ENCODE measurements around the gene SDHA.
A peak's percentile ranks its signal among the peaks of the same experiment; 100 is the strongest.
"Not testable (repeated sequence)": the region's sequence is repeated elsewhere in the genome, so short reads cannot be mapped to it uniquely, and the experiment has no call there.

Gene SDHA

GRCh38 chr5:198516-199196, 19.5 kb upstream of the SDHA start:
- DNase-seq = no peak

- no peak for DNase-seq
These were observed 18.7 kb upstream of the SDHA start for GRCh38 chr5:199197-199949.

- no peak for DNase-seq
These were observed 18.0 kb upstream of the SDHA start for GRCh38 chr5:199950-200645.

DNA sequence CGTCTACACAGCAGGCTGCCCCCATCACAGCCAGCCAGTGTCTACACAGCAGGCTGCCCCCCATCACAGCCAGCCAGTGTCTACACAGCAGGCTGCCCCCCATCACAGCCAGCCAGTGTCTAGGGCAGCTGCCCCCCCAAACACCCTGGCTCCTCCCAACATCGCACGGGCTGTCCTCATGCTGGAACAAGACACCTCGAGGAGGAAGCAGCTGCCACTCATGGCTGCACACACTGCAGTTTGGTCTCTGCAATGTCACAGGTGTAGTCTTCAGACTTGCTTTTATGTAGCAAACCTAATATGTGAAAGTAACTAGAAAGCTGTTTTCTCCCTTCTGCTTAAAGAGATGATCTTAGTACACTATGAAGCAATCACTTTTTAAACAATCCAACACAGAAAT, 17.1 kb upstream of the SDHA start:
- no peak for DNase-seq

GRCh38 chr5:201672-202071, 16.4 kb upstream of the SDHA start:
- DNase-seq = no peak

GRCh38 chr5:203246-203930, 14.7 kb upstream of the SDHA start:
- DNase-seq = no peak

- no peak for DNase-seq
These were observed 14.1 kb upstream of the SDHA start for GRCh38 chr5:204001-204400.

GRCh38 chr5:204462-204861, 13.7 kb upstream of the SDHA start:
- no peak for DNase-seq

DNA sequence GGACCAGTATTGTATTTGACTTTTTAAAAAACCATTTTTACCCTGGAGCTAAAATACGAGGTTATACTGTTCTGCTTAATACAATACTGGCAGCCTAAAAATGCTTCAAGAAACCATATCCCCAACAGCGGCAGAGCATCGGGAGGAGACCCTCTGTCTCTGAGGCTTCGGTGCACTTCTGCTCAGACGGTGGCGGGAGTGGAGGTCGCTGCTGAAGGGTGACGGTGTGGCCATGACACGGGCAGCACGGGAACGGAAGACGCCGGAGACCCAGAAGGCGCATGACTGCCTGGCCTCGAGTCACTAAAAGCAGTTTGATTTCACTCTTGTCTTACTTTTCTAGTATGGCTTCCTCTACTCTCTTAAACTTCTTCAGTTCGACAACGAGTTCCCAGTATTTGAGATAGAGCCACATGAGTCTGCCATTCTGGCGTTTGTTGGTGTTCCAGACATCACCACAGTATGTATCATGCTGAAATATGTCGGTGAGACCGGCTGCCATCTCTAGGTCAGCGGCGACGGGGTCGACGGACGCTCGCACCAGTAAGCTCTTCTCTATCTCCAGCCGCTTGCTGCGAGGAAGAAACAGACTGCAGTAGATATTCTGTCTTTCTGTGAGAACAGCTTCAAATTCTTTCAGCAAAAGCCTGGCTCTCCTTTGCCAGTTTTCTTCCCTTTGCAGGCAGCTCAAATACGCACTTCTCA, 13.0 kb upstream of the SDHA start:
- no peak for DNase-seq

DNA sequence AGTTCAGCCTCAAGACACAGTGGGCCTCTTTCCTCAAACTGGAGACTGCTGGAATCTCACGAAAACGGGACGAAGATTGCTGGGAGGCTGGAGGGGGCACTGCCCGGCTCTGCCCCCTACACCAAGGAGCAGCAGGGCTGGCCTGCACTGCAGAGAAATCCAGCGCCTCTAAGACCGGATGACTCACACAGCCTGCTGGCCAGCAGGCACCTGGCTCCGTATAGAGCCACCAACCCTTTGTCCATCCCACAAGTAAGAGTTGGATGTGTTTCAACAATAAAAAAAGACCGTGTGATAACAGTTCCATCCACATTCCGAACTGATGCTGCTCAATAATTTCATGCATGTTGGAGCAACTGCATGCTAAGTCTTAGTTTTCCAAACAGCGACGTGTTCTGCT, 11.7 kb upstream of the SDHA start:
- DNase-seq = no peak

GRCh38 chr5:206927-207536, 11.1 kb upstream of the SDHA start:
- DNase-seq = no peak

DNA sequence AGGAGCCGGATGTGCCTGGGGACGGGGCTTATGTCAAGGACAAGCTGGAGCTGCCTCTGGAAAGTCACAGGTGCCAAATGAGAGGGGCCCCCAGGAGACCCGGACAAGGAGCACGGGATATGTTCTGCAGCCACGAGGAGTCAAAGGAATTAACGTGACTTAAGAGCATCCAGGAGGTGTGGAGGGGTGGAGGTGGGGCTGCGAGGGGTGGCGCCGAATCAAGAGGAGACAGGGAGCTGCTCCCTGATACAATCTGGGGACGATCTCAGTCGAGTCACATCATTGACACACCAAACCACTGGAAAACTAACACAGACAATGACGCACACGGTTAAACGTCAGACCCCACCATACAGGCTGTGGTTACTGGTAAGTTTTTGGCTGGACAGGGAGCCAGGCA, 10.5 kb upstream of the SDHA start:
- DNase-seq = no peak

DNA sequence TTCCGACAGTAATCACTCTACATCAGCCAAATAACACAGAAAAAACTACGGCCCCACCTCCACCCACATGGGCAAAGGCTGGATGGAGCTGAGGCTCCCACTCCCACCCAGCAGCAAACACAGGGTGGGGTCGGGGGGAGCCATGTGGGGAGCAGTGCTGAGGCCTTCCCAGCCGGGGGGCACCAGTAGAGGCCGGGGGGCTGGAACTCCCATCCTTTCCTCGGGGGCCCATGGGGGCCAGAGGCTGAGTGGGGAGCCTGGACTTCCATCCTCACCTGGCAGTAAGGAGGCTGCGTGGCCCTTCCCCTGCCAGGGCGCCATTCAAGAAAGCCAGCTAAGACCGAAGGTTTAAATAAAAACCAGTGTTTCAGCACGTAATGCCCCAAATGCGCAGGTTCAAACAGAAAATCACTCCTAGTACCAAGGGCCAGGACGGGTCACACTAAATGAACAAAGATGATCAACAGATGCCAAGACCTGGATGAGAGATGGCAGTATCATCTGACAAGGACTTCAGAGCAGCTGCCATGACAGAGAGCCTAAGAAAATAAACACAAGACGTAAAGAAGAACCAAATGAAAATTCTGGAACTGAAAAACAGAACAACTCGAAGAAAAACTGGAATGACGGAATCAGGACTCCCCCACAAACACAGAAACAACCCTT, 9.5 kb upstream of the SDHA start:
- DNase-seq = no peak

GRCh38 chr5:213803-214395, 4.2 kb upstream of the SDHA start:
- no peak for DNase-seq

DNA sequence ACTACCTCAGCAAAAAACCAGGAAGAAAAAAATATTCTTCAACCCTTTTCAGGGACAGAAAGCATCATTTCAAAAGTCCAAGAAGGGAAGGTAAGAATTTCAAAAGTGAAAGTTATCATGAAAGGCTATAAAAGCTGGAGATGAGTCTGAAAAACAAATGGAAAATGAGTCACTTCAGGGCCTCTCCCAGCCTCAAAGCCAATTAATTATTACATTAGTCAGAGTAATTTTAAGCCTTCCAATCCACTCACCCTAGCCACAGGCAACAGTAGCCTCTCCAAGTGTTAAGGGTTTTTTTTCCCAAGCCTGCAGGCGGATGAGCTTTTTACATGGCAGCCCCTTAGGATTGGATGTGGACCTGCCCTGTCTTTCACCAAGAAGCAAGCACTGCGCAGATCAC, 2.9 kb upstream of the SDHA start:
- not testable (repeated sequence) for DNase-seq

DNA sequence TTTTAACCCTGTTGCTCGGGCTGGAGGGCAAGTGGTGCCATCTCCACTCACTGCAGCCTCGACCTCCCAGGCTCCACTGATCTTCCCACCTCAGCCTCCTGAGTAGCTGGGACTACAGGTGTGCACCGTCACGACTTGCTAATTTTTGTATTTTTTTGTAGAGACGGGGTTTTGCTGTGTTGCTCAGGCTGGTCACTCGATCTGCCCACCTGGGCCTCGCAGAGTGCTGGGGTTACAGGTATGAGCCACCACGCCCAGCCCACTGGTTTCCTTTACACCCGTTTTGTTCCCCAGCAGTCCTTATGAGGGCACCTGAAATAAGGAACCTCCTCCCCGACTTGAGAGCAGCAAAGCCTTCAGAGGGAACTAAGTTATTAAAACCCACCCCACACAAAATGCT, 2.0 kb upstream of the SDHA start:
- not testable (repeated sequence) for DNase-seq

DNA sequence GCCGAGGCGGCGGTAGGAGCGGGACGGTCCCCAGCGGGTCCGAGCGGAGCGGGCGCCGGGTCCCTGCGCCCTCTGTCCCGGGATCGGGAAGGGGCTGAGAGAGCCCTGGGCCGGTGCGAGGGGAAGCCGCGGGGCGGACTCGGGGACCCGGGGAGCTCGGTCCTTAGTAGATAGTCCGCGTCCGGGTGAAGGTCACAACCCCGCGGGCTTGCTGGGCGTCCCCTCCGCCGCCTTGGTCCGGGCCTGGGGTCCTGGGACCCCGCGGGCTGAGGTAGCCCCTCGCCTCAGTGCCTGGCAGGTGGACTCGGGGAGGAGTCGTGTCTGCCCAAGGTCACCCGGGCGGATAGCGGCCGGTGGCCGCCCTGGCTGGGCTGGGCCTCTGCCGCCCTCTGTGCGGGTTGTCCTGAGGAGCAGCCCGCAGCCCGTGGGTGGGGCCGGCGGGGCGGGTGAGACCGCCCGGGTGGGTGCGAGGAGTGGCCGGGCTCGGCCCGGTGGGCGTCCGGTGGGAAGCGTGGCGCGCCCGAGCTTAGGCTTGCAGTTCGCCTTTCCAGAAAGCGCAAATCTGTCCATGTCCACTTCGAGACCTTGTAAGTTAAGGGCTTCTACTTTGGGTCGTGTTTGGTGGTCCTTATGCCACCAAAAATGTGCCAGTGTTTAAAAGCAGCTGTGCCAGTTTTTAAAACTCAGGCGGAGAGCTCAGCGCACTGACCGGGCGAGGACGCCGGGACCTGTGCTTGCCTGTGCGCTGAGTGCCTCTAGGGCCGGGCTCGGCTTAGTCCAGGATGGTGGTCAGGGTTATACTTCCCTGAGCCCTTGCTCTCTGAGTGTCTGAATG, 554 bp downstream of the SDHA start:
- peak; percentile 19 for DNase-seq

GRCh38 chr5:219460-219863, 1.3 kb downstream of the SDHA start:
- no peak for DNase-seq

GRCh38 chr5:219991-220390, 1.9 kb downstream of the SDHA start:
- no peak for DNase-seq

GRCh38 chr5:222951-223715, 5.0 kb downstream of the SDHA start:
- not testable (repeated sequence) for DNase-seq

All from midbrain (tissue), 1 donor.